VCaP (cell line): ENCODE results near the gene PAQR8.

Experiments
- H3K27ac ChIP-seq: fragments of 450-650 bp; 2 replicates; pipeline ENCODE4 v1.5.1; 2017
- CTCF ChIP-seq: fragments of 450-650 bp; conservative IDR thresholded peaks from 2 replicates; pipeline ENCODE4 v1.5.1; 2017; ENCODE audit warnings: mild to moderate bottlenecking, moderate library complexity

The PAQR8 gene

GRCh38 chr6:52347818-52348217, 14.1 kb upstream of the PAQR8 start:
- H3K27ac ChIP-seq, result no peak overlapping the region
- TF ChIP-seq CTCF, result no peak

- TF ChIP-seq CTCF, result no peak
- H3K27ac ChIP-seq, result no peak overlapping the region
Measured at GRCh38 chr6:52351879-52352238, 10.1 kb upstream of the PAQR8 start.

GRCh38 chr6:52352239-52353018, 9.5 kb upstream of the PAQR8 start:
- no peak overlapping the region for H3K27ac ChIP-seq
- TF ChIP-seq CTCF, result no peak

DNA sequence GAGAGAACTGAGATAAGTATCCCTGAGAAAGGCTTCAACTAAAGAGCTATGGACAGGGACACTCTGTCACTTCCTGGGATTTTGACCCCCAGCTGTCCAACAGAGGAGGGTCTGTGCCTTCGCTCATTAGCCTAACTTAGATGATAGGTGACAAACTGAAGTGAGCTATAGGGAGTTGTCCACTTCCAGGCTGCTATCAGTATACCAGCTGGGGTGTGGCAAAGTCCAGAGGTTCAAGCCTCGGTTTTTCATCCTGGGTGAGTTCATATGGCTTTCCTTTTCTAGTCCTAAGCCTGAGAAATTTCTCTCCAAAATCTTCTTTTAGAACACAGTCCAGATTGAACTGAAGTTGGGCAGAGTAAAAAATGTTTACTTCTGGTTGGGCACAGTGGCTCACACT, 5.9 kb upstream of the PAQR8 start:
- no peak overlapping the region for H3K27ac ChIP-seq
- no peak for TF ChIP-seq CTCF

DNA sequence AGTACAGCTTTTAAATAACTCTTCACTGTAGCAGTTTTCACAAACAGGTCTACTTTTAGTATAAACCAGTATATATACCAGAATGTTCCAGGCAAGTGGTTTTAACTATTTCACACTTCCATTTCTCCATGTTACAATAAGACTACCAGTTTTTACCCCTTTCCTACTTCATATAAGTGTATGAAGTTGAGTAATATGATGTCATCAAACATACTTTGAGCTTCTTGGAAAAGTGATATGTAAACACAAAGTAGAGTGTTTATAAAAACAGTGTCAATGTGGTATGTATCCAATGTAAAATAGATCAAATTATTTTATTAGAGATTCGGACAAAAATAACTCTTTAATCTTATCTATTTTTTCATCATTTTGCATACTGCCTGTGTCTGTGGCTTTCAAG, 2.5 kb upstream of the PAQR8 start:
- no peak overlapping the region for H3K27ac ChIP-seq
- no peak for TF ChIP-seq CTCF

DNA sequence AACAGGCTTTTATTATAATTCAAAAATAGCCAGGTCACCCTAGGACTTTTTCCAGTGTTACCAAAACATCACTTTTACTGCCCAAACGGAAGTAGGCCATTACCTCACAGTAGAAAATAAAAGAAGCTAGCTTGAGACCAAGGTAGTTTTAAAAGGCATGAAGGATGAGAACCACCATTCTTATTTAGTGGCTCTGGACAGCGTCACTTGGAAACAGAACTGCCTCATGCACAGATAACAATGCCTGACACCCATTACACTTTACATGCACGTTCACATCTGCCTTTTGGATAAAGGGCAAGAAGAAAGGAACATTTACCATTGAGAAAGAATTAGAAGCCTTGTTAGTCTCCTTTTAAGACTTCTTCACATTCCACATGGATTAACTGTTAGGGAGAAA, 1.9 kb upstream of the PAQR8 start:
- no peak overlapping the region for H3K27ac ChIP-seq
- no peak for TF ChIP-seq CTCF

DNA sequence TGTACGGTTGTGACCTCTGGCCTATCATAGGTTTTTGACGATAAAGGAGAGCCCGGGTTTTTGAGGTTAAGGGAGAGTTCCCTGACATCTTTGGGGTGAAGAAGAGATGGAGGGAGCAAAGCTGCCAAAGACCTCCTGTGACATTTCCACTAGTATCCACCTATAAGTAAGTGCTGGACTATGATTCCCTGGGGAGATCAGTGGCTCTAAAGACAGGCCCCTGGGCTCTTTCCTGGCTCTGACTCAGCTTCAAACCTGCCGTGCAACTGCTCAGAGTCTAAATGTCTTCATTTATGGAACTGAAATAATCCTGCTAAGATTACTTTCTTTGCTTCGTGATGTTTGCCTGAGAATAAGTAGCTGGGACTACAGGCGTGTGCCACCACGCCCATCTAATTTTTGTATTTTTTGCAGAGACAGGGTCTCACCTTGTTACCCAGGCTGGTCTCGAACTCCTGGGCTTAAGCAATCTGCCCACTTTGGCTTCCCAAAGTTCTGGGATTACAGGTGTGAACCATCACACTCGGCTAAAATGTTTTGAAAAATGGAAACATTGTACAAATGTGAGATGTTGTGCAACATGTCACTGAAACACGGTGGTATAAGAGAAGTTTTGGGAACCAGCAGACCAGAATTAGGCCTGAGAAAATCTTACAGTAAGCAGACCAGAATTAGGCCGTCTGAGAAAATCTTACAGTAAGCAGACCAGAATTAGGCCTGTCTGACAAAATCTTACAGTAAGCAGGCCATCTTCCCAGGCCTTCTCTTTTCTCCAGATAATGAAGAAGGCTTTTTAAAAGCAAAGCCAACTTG, 1.1 kb upstream of the PAQR8 start:
- TF ChIP-seq CTCF, result no peak
- H3K27ac ChIP-seq, result peak overlapping the region; percentile 63; the same call in 1 of the 2 replicates
